Neural progenitor cell (in vitro differentiated cells): ENCODE results near the gene NSG2.
A peak's percentile ranks its signal among the peaks of the same experiment; 100 is the strongest.

Experiments used
- EZH2 ChIP-seq: fragments of 200-600 bp; sonication (generic); IDR thresholded peaks from 2 replicates; pipeline ENCODE4 v1.6.1; 2017; ENCODE audit warnings: antibody characterized with exemption, mild to moderate bottlenecking, moderate library complexity
- TF ChIP-seq, protein P1 (sequence below): fragments of 200-600 bp; sonication (generic); IDR thresholded peaks from 2 replicates; pipeline ENCODE4 v1.5.1; 2017; ENCODE audit warnings: antibody characterized with exemption, mild to moderate bottlenecking

DNA sequence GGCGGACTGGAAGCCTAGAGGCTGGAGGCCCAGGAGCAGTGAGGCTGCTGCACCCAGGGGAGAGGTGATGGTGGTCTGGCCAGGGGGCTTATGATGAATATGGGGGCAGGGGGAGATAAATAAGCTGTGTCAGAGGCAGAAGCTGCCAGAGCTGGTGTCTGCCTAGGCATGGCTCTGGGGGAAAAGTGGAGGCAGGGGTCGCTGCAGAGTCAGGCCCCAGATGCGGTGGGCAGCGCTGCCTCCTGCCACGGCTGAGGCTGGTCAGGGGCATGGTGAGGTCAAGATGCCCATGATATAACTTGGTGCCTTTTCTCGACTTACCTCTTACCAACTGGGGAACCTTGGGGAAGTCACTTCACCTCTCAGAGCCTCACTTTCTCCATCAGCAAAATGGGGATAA, 51.1 kb downstream of the NSG2 start:
- TF ChIP-seq, protein P1, sequence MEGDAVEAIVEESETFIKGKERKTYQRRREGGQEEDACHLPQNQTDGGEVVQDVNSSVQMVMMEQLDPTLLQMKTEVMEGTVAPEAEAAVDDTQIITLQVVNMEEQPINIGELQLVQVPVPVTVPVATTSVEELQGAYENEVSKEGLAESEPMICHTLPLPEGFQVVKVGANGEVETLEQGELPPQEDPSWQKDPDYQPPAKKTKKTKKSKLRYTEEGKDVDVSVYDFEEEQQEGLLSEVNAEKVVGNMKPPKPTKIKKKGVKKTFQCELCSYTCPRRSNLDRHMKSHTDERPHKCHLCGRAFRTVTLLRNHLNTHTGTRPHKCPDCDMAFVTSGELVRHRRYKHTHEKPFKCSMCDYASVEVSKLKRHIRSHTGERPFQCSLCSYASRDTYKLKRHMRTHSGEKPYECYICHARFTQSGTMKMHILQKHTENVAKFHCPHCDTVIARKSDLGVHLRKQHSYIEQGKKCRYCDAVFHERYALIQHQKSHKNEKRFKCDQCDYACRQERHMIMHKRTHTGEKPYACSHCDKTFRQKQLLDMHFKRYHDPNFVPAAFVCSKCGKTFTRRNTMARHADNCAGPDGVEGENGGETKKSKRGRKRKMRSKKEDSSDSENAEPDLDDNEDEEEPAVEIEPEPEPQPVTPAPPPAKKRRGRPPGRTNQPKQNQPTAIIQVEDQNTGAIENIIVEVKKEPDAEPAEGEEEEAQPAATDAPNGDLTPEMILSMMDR, result peak; percentile 21
- no peak for TF ChIP-seq EZH2
